Glutamatergic neuron (in vitro differentiated cells): ENCODE measurements around the gene DGUOK. TPM values are rescaled to one million over a fixed set of nuclear protein-coding genes. Genes with fewer than 3 reads are reported as not detected.

Experiments used
- DNase-seq: peaks from one replicate; pipeline ENCODE4 v3.0.0; 2022
- H3K27ac Mint-ChIP-seq: one replicate; pipeline ENCODE4 v1.8.0; 2020; ENCODE audit warnings: mild to moderate bottlenecking, mixed read lengths, inconsistent platforms; ENCODE audit not compliant: unreplicated experiment
- H3K27me3 Mint-ChIP-seq: one replicate; pipeline ENCODE4 v1.8.0; 2020; ENCODE audit warnings: mild to moderate bottlenecking, moderate library complexity, mixed read lengths, inconsistent platforms; ENCODE audit not compliant: unreplicated experiment
- H3K36me3 Mint-ChIP-seq: one replicate; pipeline ENCODE4 v1.8.0; 2020; ENCODE audit warnings: mild to moderate bottlenecking, mixed read lengths, inconsistent platforms; ENCODE audit not compliant: unreplicated experiment
- H3K4me1 Mint-ChIP-seq: one replicate; pipeline ENCODE4 v1.8.0; 2020; ENCODE audit warnings: mild to moderate bottlenecking, low read depth, mixed read lengths, inconsistent platforms; ENCODE audit not compliant: unreplicated experiment
- H3K4me3 Mint-ChIP-seq: one replicate; pipeline ENCODE4 v1.8.0; 2020; ENCODE audit warnings: mild to moderate bottlenecking, mixed read lengths, inconsistent platforms; ENCODE audit not compliant: unreplicated experiment
- H3K9me3 Mint-ChIP-seq: one replicate; pipeline ENCODE4 v1.8.0; 2020; ENCODE audit warnings: mild to moderate bottlenecking, moderate library complexity, mixed read lengths, inconsistent platforms; ENCODE audit not compliant: unreplicated experiment
- total RNA-seq: library from RNA; stranded (reverse); fragmentation: NEBNext Ultra II Directional; extraction: Animal tissue kit (Norgen Biotek cat#: 25700); gene quantifications from one replicate; pipeline ENCODE4 v1.2.1, GENCODE V29; 2021; ENCODE audit not compliant: unreplicated experiment
- TF ChIP-seq, protein P1 (sequence below): fragments of 200-600 bp; sonication (generic); IDR thresholded peaks from one replicate; pipeline ENCODE4 v1.5.0; 2021; ENCODE audit not compliant: partially characterized antibody, unreplicated experiment

Gene DGUOK
- total RNA-seq, 1 donor from 2014 or later = 96.8 TPM

DNA sequence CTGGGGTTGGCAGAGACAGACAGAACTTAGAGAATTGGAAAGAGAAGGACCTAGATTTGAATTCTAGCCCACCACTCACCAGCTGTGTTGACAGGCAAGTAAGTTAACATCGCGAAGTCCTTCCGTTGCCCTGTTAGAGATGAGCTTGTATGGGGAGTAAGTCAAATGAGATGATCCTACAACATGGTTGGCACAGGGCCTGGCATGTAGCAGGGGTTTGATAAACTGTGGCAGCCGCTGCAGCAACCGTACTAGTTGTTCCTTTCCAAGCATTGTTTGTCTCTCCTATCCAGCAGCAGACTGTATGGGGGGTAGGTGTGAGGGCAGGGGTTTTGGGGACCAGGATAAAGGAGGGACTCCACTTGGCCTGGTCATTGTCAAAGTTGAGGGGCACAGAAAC lies 74.0 kb downstream of the DGUOK start:
- DNase-seq = no peak
- TF ChIP-seq, protein P1, sequence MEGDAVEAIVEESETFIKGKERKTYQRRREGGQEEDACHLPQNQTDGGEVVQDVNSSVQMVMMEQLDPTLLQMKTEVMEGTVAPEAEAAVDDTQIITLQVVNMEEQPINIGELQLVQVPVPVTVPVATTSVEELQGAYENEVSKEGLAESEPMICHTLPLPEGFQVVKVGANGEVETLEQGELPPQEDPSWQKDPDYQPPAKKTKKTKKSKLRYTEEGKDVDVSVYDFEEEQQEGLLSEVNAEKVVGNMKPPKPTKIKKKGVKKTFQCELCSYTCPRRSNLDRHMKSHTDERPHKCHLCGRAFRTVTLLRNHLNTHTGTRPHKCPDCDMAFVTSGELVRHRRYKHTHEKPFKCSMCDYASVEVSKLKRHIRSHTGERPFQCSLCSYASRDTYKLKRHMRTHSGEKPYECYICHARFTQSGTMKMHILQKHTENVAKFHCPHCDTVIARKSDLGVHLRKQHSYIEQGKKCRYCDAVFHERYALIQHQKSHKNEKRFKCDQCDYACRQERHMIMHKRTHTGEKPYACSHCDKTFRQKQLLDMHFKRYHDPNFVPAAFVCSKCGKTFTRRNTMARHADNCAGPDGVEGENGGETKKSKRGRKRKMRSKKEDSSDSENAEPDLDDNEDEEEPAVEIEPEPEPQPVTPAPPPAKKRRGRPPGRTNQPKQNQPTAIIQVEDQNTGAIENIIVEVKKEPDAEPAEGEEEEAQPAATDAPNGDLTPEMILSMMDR = no peak
- H3K9me3 Mint-ChIP-seq = peaks cover 27% of the 10 kb centered on the region
- H3K4me1 Mint-ChIP-seq = peaks cover 63% of the 10 kb centered on the region
- H3K36me3 Mint-ChIP-seq = no peaks in the 10 kb centered on the region
- peaks cover 18% of the 10 kb centered on the region for H3K27me3 Mint-ChIP-seq
- H3K27ac Mint-ChIP-seq = peak overlapping the region; percentile 87
- H3K4me3 Mint-ChIP-seq = peak overlapping the region; percentile 78

DNA sequence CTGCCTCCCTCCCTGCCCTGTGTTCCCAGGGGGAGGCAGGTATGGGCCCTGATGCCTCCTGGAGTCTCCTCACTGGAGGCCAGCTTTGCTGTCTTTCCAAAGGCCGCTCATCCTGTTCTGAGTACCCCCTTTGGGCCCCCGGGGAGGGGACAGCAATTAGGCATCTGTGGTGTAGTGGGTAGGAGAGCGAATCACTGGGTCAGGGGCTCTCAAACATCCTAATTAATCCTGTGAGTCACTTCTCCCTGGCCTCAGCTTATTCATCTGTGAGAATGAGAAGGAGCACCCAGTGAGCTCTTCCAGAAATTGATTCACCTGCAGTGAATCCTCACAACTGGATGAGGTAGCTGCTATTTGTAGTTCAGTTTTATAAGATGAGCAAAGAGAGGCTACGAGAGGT lies 74.4 kb downstream of the DGUOK start:
- H3K4me3 Mint-ChIP-seq = peak overlapping the region; percentile 78
- H3K27ac Mint-ChIP-seq = peak overlapping the region; percentile 87
- H3K4me1 Mint-ChIP-seq = peaks cover 66% of the 10 kb centered on the region

DNA sequence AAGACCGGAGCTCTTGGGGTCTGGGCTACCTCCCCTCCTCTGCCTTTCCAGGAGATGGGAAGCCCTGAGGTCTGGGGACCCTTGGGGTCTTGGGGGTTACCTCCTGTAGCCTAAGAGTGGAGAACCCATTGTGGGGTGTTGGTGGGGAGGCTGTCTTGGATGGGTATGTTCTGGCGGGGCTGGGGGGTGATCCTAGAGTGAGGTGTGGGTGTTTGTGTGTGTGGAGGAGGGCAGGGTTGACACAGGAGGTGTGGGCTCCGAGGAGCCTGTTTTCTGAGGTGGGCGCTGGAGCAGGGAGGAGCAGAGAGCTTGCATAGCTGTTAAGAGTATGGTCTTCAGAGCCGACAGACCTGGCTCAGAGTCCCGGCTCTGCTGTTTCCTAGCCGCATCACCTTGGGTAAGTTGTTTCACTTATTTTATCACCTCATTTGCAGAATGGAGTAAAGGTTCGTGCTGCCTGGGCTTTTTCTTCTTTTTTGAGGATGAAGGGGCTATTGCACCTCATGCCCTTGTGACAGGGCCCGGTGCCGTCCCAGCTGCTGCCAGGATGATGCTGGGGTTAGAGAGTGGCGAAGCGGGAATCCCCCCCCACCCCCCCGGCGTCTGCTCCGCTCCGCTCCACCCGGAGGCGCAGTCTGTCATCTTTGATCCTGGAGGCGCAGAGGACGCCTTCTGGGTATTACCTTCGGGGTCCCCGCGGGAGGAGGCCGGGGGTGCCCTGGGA lies 75.3 kb downstream of the DGUOK start:
- Mint-ChIP-seq H3K27ac (peak overlapping the region; percentile 87), H3K4me3 (peak overlapping the region; percentile 78), H3K9me3 (peaks cover 31% of the 10 kb centered on the region), H3K27me3 (peaks cover 18% of the 10 kb centered on the region), H3K36me3 (no peaks in the 10 kb centered on the region), H3K4me1 (peaks cover 71% of the 10 kb centered on the region)
- TF ChIP-seq, protein P1 = no peak
- no peak for DNase-seq

More for the DNA sequence above, 74.4 kb downstream of the DGUOK start:
- H3K36me3 Mint-ChIP-seq = no peaks in the 10 kb centered on the region
- H3K27me3 Mint-ChIP-seq = peaks cover 18% of the 10 kb centered on the region
- TF ChIP-seq, protein P1 = no peak
- DNase-seq = peak; percentile 65
- H3K9me3 Mint-ChIP-seq = peaks cover 27% of the 10 kb centered on the region

DNA sequence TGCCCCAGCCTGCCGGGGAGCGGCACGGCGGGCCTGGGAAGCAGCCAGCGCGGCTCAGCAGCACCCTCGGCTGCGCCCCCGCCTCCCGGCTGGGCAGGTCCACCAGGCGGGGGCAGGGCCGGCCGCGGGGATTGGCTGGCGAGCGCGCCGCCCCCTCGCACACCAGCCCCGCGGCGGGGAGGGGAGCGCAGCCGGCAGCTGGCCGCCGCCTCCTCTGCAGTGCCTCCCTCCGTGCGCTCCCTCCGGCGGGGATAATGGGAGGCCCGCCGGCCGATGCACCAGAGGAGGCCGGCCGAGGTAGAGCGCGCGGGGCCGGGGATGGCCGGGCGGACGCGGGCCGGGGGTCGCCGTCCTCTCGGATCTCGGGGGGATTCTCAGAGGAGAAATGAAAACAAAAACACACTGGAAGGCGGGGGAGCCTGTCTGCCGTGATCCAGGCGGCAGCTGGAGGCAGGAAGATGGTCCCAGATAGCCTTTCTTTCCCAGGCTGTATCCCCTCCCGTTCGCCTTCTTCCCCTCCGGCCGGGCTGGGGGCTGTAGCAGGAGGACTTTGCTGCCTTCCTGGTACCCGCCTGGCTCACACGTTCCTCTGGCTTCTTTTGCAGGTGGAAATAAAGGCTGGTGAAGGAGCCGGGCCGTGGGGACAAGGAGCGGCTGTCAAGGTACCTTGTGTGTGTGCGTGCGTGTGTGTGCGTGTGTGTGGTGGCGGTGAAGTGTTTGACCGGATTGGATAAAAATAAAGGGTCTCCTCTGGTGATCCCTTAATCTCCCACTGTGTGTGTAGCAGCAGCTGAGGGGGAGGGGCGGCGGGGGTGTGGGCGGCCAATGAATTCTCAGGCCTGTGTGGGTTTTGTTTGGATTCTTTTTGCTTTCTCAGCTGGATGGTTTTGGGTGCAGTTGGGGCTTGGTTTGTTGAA lies 76.1 kb downstream of the DGUOK start:
- peaks cover 29% of the 10 kb centered on the region for H3K9me3 Mint-ChIP-seq
- peaks cover 16% of the 10 kb centered on the region for H3K27me3 Mint-ChIP-seq
- peak; percentile 90 for DNase-seq
- TF ChIP-seq, protein P1 = no peak
- H3K4me1 Mint-ChIP-seq = peaks cover 71% of the 10 kb centered on the region
- no peaks in the 10 kb centered on the region for H3K36me3 Mint-ChIP-seq
- H3K27ac Mint-ChIP-seq = peak overlapping the region; percentile 97
- peak overlapping the region; percentile 96 for H3K4me3 Mint-ChIP-seq
